Body of pancreas (tissue), 4 donors: ENCODE measurements around the gene PTPRD. TPM values are rescaled to one million over a fixed set of nuclear protein-coding genes. Genes with fewer than 3 reads are reported as not detected.

ENCODE experiments used
- ATAC-seq: fragments of 150-250 bp; one replicate; pipeline ENCODE4 v1.9.1; 2016
- DNase-seq, 4 donors: peaks; one replicate each; pipeline ENCODE4 v3.0.0-alpha.2; 2019
- H3K27ac ChIP-seq, 4 donors: fragments of 200-600 bp; sonication (generic); 1 replicate in 3 of 4; 2 replicates in 1 of 4; pipeline versions ENCODE4 v1.5.1 to v1.6.1; 2016 to 2019; ENCODE audit warnings: mild to moderate bottlenecking in 1 of 4, mixed read lengths in 1 of 4, moderate library complexity in 1 of 4
- H3K27me3 ChIP-seq, 2 donors: fragments of 200-600 bp; sonication (generic); one replicate each; pipeline ENCODE4 v1.6.0; 2016; ENCODE audit warnings: mild to moderate bottlenecking in 1 of 2
- H3K36me3 ChIP-seq, 2 donors: fragments of 200-600 bp; sonication (generic); replicated peaks in 1 of 2; 2 replicates each; pipeline ENCODE4 v1.5.1; 2016; ENCODE audit warnings: low read depth in 2 of 2; ENCODE audit not compliant: insufficient read depth in 1 of 2
- H3K4me1 ChIP-seq: fragments of 200-600 bp; sonication (generic); one replicate; pipeline ENCODE4 v1.6.0; 2016
- H3K4me3 ChIP-seq, 2 donors: fragments of 200-600 bp; sonication (generic); 1 replicate in 1 of 2; 2 replicates in 1 of 2; pipeline ENCODE4 v1.5.1; 2016 to 2019
- H3K9me3 ChIP-seq, 3 donors: fragments of 200-600 bp; sonication (generic); 1 replicate in 2 of 3; 2 replicates in 1 of 3; pipeline ENCODE4 v1.5.1; 2016
- CTCF ChIP-seq, 7 experiments: fragments of 450-650 bp in 4 of 7; fragments of 200-600 bp in 3 of 7; sonication (generic) in 3 of 7; IDR thresholded peaks; one replicate each; pipeline ENCODE4 v1.5.1; 2016 to 2019; ENCODE audit warnings: antibody characterized with exemption in 7 of 7
- POLR2A ChIP-seq, 3 donors: fragments of 450-650 bp; IDR thresholded peaks; one replicate each; pipeline ENCODE4 v1.6.1; 2016; ENCODE audit warnings: antibody characterized with exemption in 3 of 3, mild to moderate bottlenecking in 2 of 3
- WGBS, 2 donors: methylation state at CpG; one replicate each; pipeline ENCODE4 v1.1.5; 2017; 5-methylcytosine and 5-hydroxymethylcytosine counted together
- intact Hi-C: fragments of 100-400 bp; cut with DNase I; formaldehyde crosslinking; loops from one replicate; pipeline ENCODE4 v1.15.1; 2023
- total RNA-seq, 2 donors: library from RNA; depleted of rRNA; stranded (reverse); fragments of >200 nt; gene quantifications; one replicate each; pipeline ENCODE4 v1.1.0, GENCODE V29; 2016

The PTPRD gene
- total RNA-seq, 2 donors from 2014 or later: 4.3 to 4.9 TPM

- 59 to 65% methylated on average over 6 of the region's 6 CpGs for WGBS, 2 donors
Observed at GRCh38 chr9:8560560-8561525, 2052.0 kb downstream of the PTPRD start.

GRCh38 chr9:8558176-8558575 lies 2054.6 kb downstream of the PTPRD start:
- intact Hi-C loops: no loop called here
- H3K4me3 ChIP-seq: no peak overlapping the region
- no peaks in the 10 kb centered on the region for H3K36me3 ChIP-seq
- H3K27me3 ChIP-seq: no peaks in the 10 kb centered on the region
- 74 to 76% methylated on average over 2 of the region's 2 CpGs for WGBS, 2 donors
- H3K4me1 ChIP-seq: no peaks in the 10 kb centered on the region
- DNase-seq: no peak
- ATAC-seq: no peak
- no peaks in the 10 kb centered on the region for H3K9me3 ChIP-seq
- TF ChIP-seq POLR2A (IDR thresholded peaks at IDR 0.05) (no peak), CTCF (IDR thresholded peaks at IDR 0.05) (no peak)
- no peak overlapping the region for H3K27ac ChIP-seq

More at GRCh38 chr9:8560560-8561525, 2052.0 kb downstream of the PTPRD start:
- DNase-seq: no peak
- intact Hi-C loops: no loop called here
- Histone ChIP-seq H3K4me3 (no peak overlapping the region), H3K27ac (no peak overlapping the region), H3K4me1 (no peaks in the 10 kb centered on the region), H3K9me3 (no peaks in the 10 kb centered on the region), H3K27me3 (no peaks in the 10 kb centered on the region), H3K36me3 (no peaks in the 10 kb centered on the region)
- no peak for ATAC-seq
- TF ChIP-seq POLR2A (IDR thresholded peaks at IDR 0.05) (no peak), CTCF (IDR thresholded peaks at IDR 0.05) (no peak)

- Histone ChIP-seq H3K27me3 (no peaks in the 10 kb centered on the region), H3K9me3 (no peaks in the 10 kb centered on the region), H3K27ac (no peak overlapping the region), H3K4me1 (no peaks in the 10 kb centered on the region), H3K36me3 (no peaks in the 10 kb centered on the region), H3K4me3 (no peak overlapping the region)
- WGBS, 2 donors: 53 to 63% methylated on average over 4 of the region's 4 CpGs
- ATAC-seq: no peak
- intact Hi-C loops: no loop called here
- DNase-seq: no peak
- TF ChIP-seq CTCF (IDR thresholded peaks at IDR 0.05) (no peak), POLR2A (IDR thresholded peaks at IDR 0.05) (no peak)
Observed at GRCh38 chr9:8555762-8556500, 2056.9 kb downstream of the PTPRD start.

- ATAC-seq: no peak
- H3K4me1 ChIP-seq: no peaks in the 10 kb centered on the region
- no peaks in the 10 kb centered on the region for H3K27me3 ChIP-seq
- 80 to 84% methylated on average over 4 of the region's 4 CpGs for WGBS, 2 donors
- TF ChIP-seq POLR2A (IDR thresholded peaks at IDR 0.05) (no peak), CTCF (IDR thresholded peaks at IDR 0.05) (no peak)
- no peaks in the 10 kb centered on the region for H3K9me3 ChIP-seq
- no peak overlapping the region for H3K27ac ChIP-seq
- no peak overlapping the region for H3K4me3 ChIP-seq
- no peak for DNase-seq
- no peaks in the 10 kb centered on the region for H3K36me3 ChIP-seq
- intact Hi-C loops: no loop called here
Observed at GRCh38 chr9:8553444-8553843, 2059.4 kb downstream of the PTPRD start.
